IMR-90 (cell line): ENCODE data around the gene PEX14. TPM values are rescaled to one million over a fixed set of nuclear protein-coding genes. Genes with fewer than 3 reads are reported as not detected.
A peak's percentile ranks its signal among the peaks of the same experiment; 100 is the strongest.

Source experiments
- ATAC-seq: fragments of 200-7000 bp; cut with Tn5 transposase; 2 replicates; pipeline ENCODE4 v1.9.1; 2020; ENCODE audit warnings: low read depth, mild to moderate bottlenecking, moderate library complexity
- BruUV-seq: library from RNA; stranded (reverse); fragments of 400-500 nt; replicated peaks from 2 replicates; lab custom pipeline; 2021; lab: Mats Ljungman, UMichigan
- CTCF ChIA-PET: fragments of 300-600 bp; formaldehyde crosslinking; extraction: SDS; loops from one replicate; lab custom pipeline; 2021; ENCODE audit warnings: antibody characterized with exemption; lab: Yijun Ruan, JAX
- POLR2A ChIA-PET: fragments of 300-600 bp; sonication (Branson Sonifier 250); formaldehyde crosslinking; loops from one replicate; lab custom pipeline; 2022; ENCODE audit warnings: antibody characterized with exemption; ENCODE audit not compliant: unreplicated experiment; lab: Charles Lee
- DNase-seq: peaks from one replicate; pipeline ENCODE4 v3.0.0; 2013
- H2AFZ ChIP-seq: replicated peaks from 2 replicates; pipeline ENCODE3; 2013; ENCODE audit warnings: low read length, mild to moderate bottlenecking; ENCODE audit not compliant: poor library complexity
- H2AK5ac ChIP-seq: 2 replicates; pipeline ENCODE4 v1.6.1; 2013; ENCODE audit warnings: low read depth, low read length, inconsistent platforms
- H2AK9ac ChIP-seq: replicated peaks from 2 replicates; pipeline ENCODE3; 2013; ENCODE audit warnings: mild to moderate bottlenecking, low read depth, low read length, moderate library complexity; ENCODE audit not compliant: poor library complexity
- H2BK120ac ChIP-seq: 2 replicates; pipeline ENCODE4 v1.6.1; 2013; ENCODE audit warnings: low read depth, low read length, inconsistent platforms
- H2BK15ac ChIP-seq: 3 replicates; pipeline ENCODE4 v1.6.1; 2013; ENCODE audit warnings: low read depth, low read length, inconsistent platforms
- H2BK20ac ChIP-seq: 2 replicates; pipeline ENCODE4 v1.6.1; 2013; ENCODE audit warnings: low read depth, mild to moderate bottlenecking, inconsistent platforms, low read length, moderate library complexity
- H2BK5ac ChIP-seq: 2 replicates; pipeline ENCODE4 v1.6.1; 2013; ENCODE audit warnings: mild to moderate bottlenecking, low read depth, low read length, inconsistent platforms; ENCODE audit not compliant: poor library complexity, severe bottlenecking
- H3K14ac ChIP-seq: replicated peaks from 2 replicates; pipeline ENCODE4 v1.6.1; 2013; ENCODE audit warnings: low read depth, low read length, inconsistent platforms
- H3K18ac ChIP-seq: 2 replicates; pipeline ENCODE4 v1.6.1; 2013; ENCODE audit warnings: low read depth, low read length, control low read depth
- H3K23ac ChIP-seq: 2 replicates; pipeline ENCODE4 v1.6.1; 2013; ENCODE audit warnings: low read depth, low read length, inconsistent platforms
- H3K27ac ChIP-seq: 2 replicates; pipeline ENCODE4 v1.5.1; 2013; ENCODE audit warnings: mild to moderate bottlenecking, control low read depth, low read length; ENCODE audit not compliant: insufficient read depth
- H3K27me3 ChIP-seq: 2 replicates; pipeline ENCODE4 v1.6.1; 2013; ENCODE audit warnings: low read length; ENCODE audit not compliant: control insufficient read depth, insufficient read depth
- H3K36me3 ChIP-seq: 2 replicates; pipeline ENCODE4 v1.6.1; 2013; ENCODE audit warnings: low read length, mixed read lengths; ENCODE audit not compliant: control insufficient read depth, insufficient read depth
- H3K4ac ChIP-seq: 2 replicates; pipeline ENCODE4 v1.6.1; 2013; ENCODE audit warnings: low read depth, low read length, inconsistent platforms
- H3K4me1 ChIP-seq: 2 replicates; pipeline ENCODE4 v1.6.1; 2013; ENCODE audit warnings: low read length, mixed read lengths; ENCODE audit not compliant: control insufficient read depth, insufficient read depth
- H3K4me2 ChIP-seq: 2 replicates; pipeline ENCODE4 v1.6.1; 2013; ENCODE audit warnings: low read depth, mild to moderate bottlenecking, control low read depth, low read length, moderate library complexity
- H3K4me3 ChIP-seq: 2 replicates; pipeline ENCODE4 v1.5.1; 2013; ENCODE audit warnings: low read depth, mild to moderate bottlenecking, control low read depth, low read length, moderate library complexity; ENCODE audit not compliant: insufficient read depth
- H3K56ac ChIP-seq: 2 replicates; pipeline ENCODE4 v1.6.1; 2013; ENCODE audit warnings: low read length, inconsistent platforms; ENCODE audit not compliant: insufficient read depth; ENCODE audit errors: extremely low read depth
- H3K79me1 ChIP-seq, 2 experiments: 2 replicates each; pipeline ENCODE4 v1.6.1; 2013; ENCODE audit warnings: low read length in 2 of 2, inconsistent platforms in 1 of 2, low read depth in 1 of 2
- H3K9ac ChIP-seq: 2 replicates; pipeline ENCODE4 v1.6.1; 2013; ENCODE audit warnings: low read depth, low read length, control low read depth
- H3K9me1 ChIP-seq: 2 replicates; pipeline ENCODE4 v1.6.1; 2013; ENCODE audit warnings: low read length, inconsistent platforms; ENCODE audit not compliant: insufficient read depth
- H3K9me3 ChIP-seq: 2 replicates; pipeline ENCODE4 v1.6.1; 2013; ENCODE audit warnings: low read length; ENCODE audit not compliant: control insufficient read depth, insufficient read depth
- H4K20me1 ChIP-seq: 2 replicates; pipeline ENCODE4 v1.6.1; 2013; ENCODE audit warnings: low read length, inconsistent platforms; ENCODE audit not compliant: insufficient read depth
- H4K5ac ChIP-seq: 2 replicates; pipeline ENCODE4 v1.6.1; 2013; ENCODE audit warnings: mild to moderate bottlenecking, low read depth, low read length, control low read depth
- H4K8ac ChIP-seq, 2 experiments: 2 replicates each; pipeline ENCODE4 v1.6.1; 2013; ENCODE audit warnings: low read depth in 2 of 2, low read length in 2 of 2, control low read depth in 1 of 2, inconsistent platforms in 1 of 2
- H4K91ac ChIP-seq: 2 replicates; pipeline ENCODE4 v1.6.1; 2013; ENCODE audit warnings: low read depth, low read length, inconsistent platforms; ENCODE audit not compliant: insufficient read depth
- RFX5 ChIP-seq: IDR thresholded peaks from 2 replicates; pipeline ENCODE4 v1.8.0; 2012; ENCODE audit warnings: low read depth, mild to moderate bottlenecking, low read length, moderate library complexity
- WGBS, 2 experiments: methylation state at CpG; one replicate each; pipeline versions ENCODE4 v1.1.5 to v1.1.7; 2013; ENCODE audit warnings: missing lambda C conversion rate in 2 of 2; ENCODE audit not compliant: insufficient read length in 1 of 2; ENCODE audit errors: extremely low coverage in 2 of 2; 5-methylcytosine and 5-hydroxymethylcytosine counted together
- dilution Hi-C: fragments of 300-500 bp; cut with HindIII; formaldehyde crosslinking; loops from one replicate; pipeline ENCODE4 v1.14.3; 2018; ENCODE audit warnings: low sequenced_read_pairs; ENCODE audit not compliant: unreplicated experiment
- in situ Hi-C: fragments of 300-500 bp; cut with MboI; formaldehyde crosslinking; loops from 3 replicates; pipeline ENCODE4 v1.14.3; 2019; ENCODE audit warnings: low sequenced_read_pairs, inconsistent platforms, mixed read lengths
- intact Hi-C: fragments of 100-400 bp; cut with micrococcal nuclease; formaldehyde crosslinking; loops from 2 replicates; pipeline ENCODE4 v1.10.0; 2022
- polyA plus RNA-seq, 3 experiments: library from polyadenylated mRNA; depleted of rRNA; stranded (reverse); fragments of >200 nt; gene quantifications; 2 replicates each; pipeline ENCODE4 v1.2.3, GENCODE V29; 2012; ENCODE audit warnings: low replicate concordance in 1 of 3
- total RNA-seq: library from RNA; depleted of rRNA; stranded (reverse); fragments of >200 nt; gene quantifications from 2 replicates; pipeline ENCODE4 v1.2.3, GENCODE V29; 2012

PEX14 gene
- total and polyA plus RNA-seq, 2 of the 4 experiments (the other 2 are of a cell fraction): 9.5 to 22.5 TPM

DNA sequence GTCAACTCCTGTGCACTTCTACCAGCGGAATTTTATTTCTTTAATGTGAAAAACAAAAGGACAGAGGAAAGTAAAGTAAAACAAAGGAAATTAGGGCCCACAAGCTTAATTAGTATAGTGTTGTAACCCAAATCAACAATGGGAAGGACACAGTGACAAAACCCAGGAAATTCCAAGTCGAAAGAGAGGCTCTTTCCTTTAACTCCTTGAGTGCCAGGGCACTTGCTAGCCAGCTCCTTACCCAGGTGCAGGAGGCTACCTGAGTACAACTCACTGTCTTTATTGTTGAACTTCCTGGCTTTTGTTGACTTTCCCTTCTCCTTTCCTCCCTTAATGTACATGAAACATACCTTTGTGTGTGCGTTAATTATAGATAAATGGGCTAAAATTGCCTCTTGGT, 55.0 kb downstream of the PEX14 start:
- peak overlapping the region; percentile 41 for H2BK5ac ChIP-seq
- ChIA-PET POLR2A (no interaction called here), CTCF (interaction anchor here (0.5 to 1.3 kb wide), 4 partner anchors 10 to 436 kb away, joined by 3 to 7 read pairs (median 4); no protein-coding TSS in a partner anchor)
- peaks cover 7% of the 10 kb centered on the region; the same call in 1 of the 2 replicates for H3K9me1 ChIP-seq
- BruUV-seq: no TSS peak
- no peak overlapping the region for H2AK9ac ChIP-seq
- peak overlapping the region; percentile 74 for H4K91ac ChIP-seq
- H4K20me1 ChIP-seq: peaks cover 15% of the 10 kb centered on the region; the same call in 1 of the 2 replicates
- no CpG with 5 or more reads among the region's 3 CpGs for WGBS, 2 experiments
- H3K4me3 ChIP-seq: no peak overlapping the region
- H2AK5ac ChIP-seq: peak overlapping the region; percentile 74
- peak overlapping the region; percentile 77 for H2BK120ac ChIP-seq
- H3K14ac ChIP-seq: peak overlapping the region; percentile 87
- no peaks in the 10 kb centered on the region for H3K27me3 ChIP-seq
- peaks cover 42 to 52% of the 10 kb centered on the region in 2 experiments for H3K79me1 ChIP-seq
- H4K8ac ChIP-seq: peak overlapping the region; percentile 61 to 83
- intact Hi-C loops (loop anchor here (1.0 to 10.0 kb wide), 5 partner anchors 69 to 478 kb away; partner anchors contain the start of gene CASZ1), dilution Hi-C loops (no loop called here), in situ Hi-C loops (loop anchor here (10.0 kb wide), 1 partner anchor 165 kb away; no protein-coding TSS in a partner anchor)
- H3K9ac ChIP-seq: peak overlapping the region; percentile 30; the same call in 1 of the 2 replicates
- peak overlapping the region; percentile 19; the same call in 1 of the 2 replicates for H3K18ac ChIP-seq
- H2BK20ac ChIP-seq: peak overlapping the region; percentile 79
- H3K56ac ChIP-seq: peak overlapping the region; percentile 43; the same call in 1 of the 2 replicates
- no peak overlapping the region for H2AFZ ChIP-seq
- peaks cover 20% of the 10 kb centered on the region for H3K4me1 ChIP-seq
- peak overlapping the region; percentile 26; the same call in 1 of the 2 replicates for H4K5ac ChIP-seq
- peak overlapping the region; percentile 89 for H3K23ac ChIP-seq
- no peak for ATAC-seq
- H3K4me2 ChIP-seq: no peak overlapping the region
- DNase-seq: no peak
- no peak for TF ChIP-seq RFX5
- no peaks in the 10 kb centered on the region for H3K9me3 ChIP-seq
- H3K36me3 ChIP-seq: no peaks in the 10 kb centered on the region
- peak overlapping the region; percentile 92 for H2BK15ac ChIP-seq
- peak overlapping the region; percentile 79 for H3K4ac ChIP-seq
- H3K27ac ChIP-seq: no peak overlapping the region
